Astrocyte (in vitro differentiated cells and primary cell): Measurements from ENCODE around the gene AP1M1. TPM values are rescaled to one million over a fixed set of nuclear protein-coding genes. Genes with fewer than 3 reads are reported as not detected.

Experiments
- DNase-seq: peaks from one replicate; pipeline ENCODE4 v3.0.0-alpha.2; 2010; ENCODE audit warnings: low read depth
- FAIRE-seq: peaks from 2 replicates; lab custom pipeline; 2011; peaks lifted over from hg19 to GRCh38; lab: Jason Lieb, UNC
- H2AFZ ChIP-seq: 2 replicates; pipeline ENCODE4 v1.6.0; 2012; ENCODE audit warnings: low read depth, low read length, inconsistent platforms
- H3K27ac ChIP-seq: 2 replicates; pipeline ENCODE4 v1.5.1; 2011; ENCODE audit warnings: low read depth, low read length, inconsistent platforms
- H3K27me3 ChIP-seq: 2 replicates; pipeline ENCODE4 v1.6.0; 2011; ENCODE audit warnings: low read length, inconsistent platforms; ENCODE audit not compliant: insufficient read depth
- H3K36me3 ChIP-seq: 2 replicates; pipeline ENCODE4 v1.5.1; 2011; ENCODE audit warnings: low read length, inconsistent platforms; ENCODE audit not compliant: insufficient read depth
- H3K4me1 ChIP-seq: 2 replicates; pipeline ENCODE4 v1.5.1; 2011; ENCODE audit warnings: low read length, inconsistent platforms; ENCODE audit not compliant: insufficient read depth
- H3K4me2 ChIP-seq: 2 replicates; pipeline ENCODE4 v1.6.0; 2012; ENCODE audit warnings: low read length, inconsistent platforms
- H3K4me3 ChIP-seq: 2 replicates; pipeline ENCODE4 v1.5.1; 2011; ENCODE audit warnings: low read depth, mild to moderate bottlenecking, low read length, inconsistent platforms; ENCODE audit not compliant: insufficient read depth
- H3K79me2 ChIP-seq: 2 replicates; pipeline ENCODE4 v1.6.0; 2012; ENCODE audit warnings: mild to moderate bottlenecking, low read length, inconsistent platforms; ENCODE audit not compliant: insufficient read depth
- H3K9ac ChIP-seq: 2 replicates; pipeline ENCODE4 v1.6.0; 2012; ENCODE audit warnings: mild to moderate bottlenecking, low read length, inconsistent platforms
- H3K9me3 ChIP-seq: 2 replicates; pipeline ENCODE4 v1.5.1; 2012; ENCODE audit warnings: low read depth, mild to moderate bottlenecking, low read length, inconsistent platforms; ENCODE audit not compliant: insufficient read depth
- H4K20me1 ChIP-seq: 2 replicates; pipeline ENCODE4 v1.6.0; 2012; ENCODE audit warnings: low read length, inconsistent platforms; ENCODE audit not compliant: insufficient read depth
- H3K27ac Mint-ChIP-seq: one replicate; pipeline ENCODE4 v1.8.0; 2021; ENCODE audit warnings: mild to moderate bottlenecking, mixed read lengths; ENCODE audit not compliant: unreplicated experiment
- H3K27me3 Mint-ChIP-seq: one replicate; pipeline ENCODE4 v1.8.0; 2021; ENCODE audit warnings: low read depth, mixed read lengths; ENCODE audit not compliant: unreplicated experiment
- H3K36me3 Mint-ChIP-seq: one replicate; pipeline ENCODE4 v1.8.0; 2021; ENCODE audit warnings: low read depth, mixed read lengths; ENCODE audit not compliant: unreplicated experiment
- H3K4me1 Mint-ChIP-seq: one replicate; pipeline ENCODE4 v1.8.0; 2021; ENCODE audit warnings: low read depth, mixed read lengths; ENCODE audit not compliant: unreplicated experiment
- H3K4me3 Mint-ChIP-seq: one replicate; pipeline ENCODE4 v1.8.0; 2021; ENCODE audit warnings: mild to moderate bottlenecking, moderate library complexity, mixed read lengths; ENCODE audit not compliant: unreplicated experiment
- H3K9me3 Mint-ChIP-seq: one replicate; pipeline ENCODE4 v1.8.0; 2021; ENCODE audit warnings: mild to moderate bottlenecking, mixed read lengths; ENCODE audit not compliant: unreplicated experiment
- EZH2 ChIP-seq: IDR thresholded peaks from 2 replicates; pipeline ENCODE4 v1.6.1; 2012; ENCODE audit warnings: mild to moderate bottlenecking, low read length, inconsistent platforms; ENCODE audit not compliant: insufficient read depth
- total RNA-seq: library from RNA; stranded (reverse); gene quantifications from 2 replicates; pipeline ENCODE4 v1.2.1, GENCODE V29; 2021
- TF ChIP-seq, protein P1 (sequence below): IDR thresholded peaks from 2 replicates; pipeline ENCODE4 v1.5.1; 2011; ENCODE audit warnings: low read depth, mild to moderate bottlenecking, inconsistent platforms, low read length, moderate library complexity; ENCODE audit not compliant: insufficient read depth

Gene AP1M1
- total RNA-seq, 1 donor from 2014 or later = 87.6 TPM

DNA sequence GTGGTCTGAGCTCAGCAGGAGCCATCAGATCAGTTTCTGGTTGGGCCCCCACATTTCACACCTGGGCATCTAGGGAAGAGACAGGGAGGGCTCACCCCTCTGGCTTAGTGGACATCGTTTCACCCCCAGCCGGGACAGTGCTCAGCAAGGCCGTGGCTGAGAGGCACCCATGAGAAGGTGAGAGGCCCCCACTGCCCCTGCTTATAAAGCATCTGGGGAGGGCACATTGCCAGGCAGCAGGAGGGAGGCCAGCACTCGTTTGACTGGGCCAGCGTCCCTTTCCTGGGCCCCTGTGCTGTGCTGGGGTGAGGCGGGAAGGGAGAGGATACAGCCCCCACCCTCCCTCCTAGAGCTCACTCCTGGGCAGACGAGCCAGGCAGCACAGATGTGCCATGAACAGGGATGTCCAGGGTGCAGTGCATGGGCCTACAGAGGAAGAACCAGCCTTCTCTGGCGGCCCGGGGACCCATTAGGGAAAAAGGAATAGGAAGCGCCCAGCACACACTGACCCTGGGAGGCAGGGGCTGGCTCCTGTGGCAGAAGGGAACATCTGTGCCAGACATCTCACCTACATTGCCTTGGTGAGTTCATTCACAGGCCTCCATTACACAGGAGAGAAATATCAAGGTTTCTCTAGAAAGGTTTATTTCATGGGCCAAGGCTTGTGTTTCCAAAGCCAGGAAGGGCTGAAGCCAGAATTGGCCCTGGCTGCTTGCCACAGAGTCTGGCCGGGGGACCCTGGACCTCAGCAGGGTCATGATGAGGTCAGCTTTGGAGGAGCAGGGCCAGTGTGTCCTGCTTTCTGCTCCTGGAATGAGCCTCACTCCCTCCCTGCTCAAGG is 7.7 kb downstream of the AP1M1 start:
- Mint-ChIP-seq H3K27me3 (no peaks in the 10 kb centered on the region), H3K9me3 (no peaks in the 10 kb centered on the region), H3K4me3 (no peak overlapping the region), H3K36me3 (peaks cover 27% of the 10 kb centered on the region), H3K27ac (no peak overlapping the region), H3K4me1 (peaks cover 11% of the 10 kb centered on the region)
- peaks cover 45% of the 10 kb centered on the region for H3K79me2 ChIP-seq
- peaks cover 61% of the 10 kb centered on the region for H4K20me1 ChIP-seq
- H3K4me3 ChIP-seq = no peak overlapping the region
- H3K4me2 ChIP-seq = no peak overlapping the region
- peaks cover 38% of the 10 kb centered on the region for H3K36me3 ChIP-seq
- H3K9ac ChIP-seq = no peak overlapping the region
- no peaks in the 10 kb centered on the region for H3K4me1 ChIP-seq
- H3K27ac ChIP-seq = no peak overlapping the region
- H3K9me3 ChIP-seq = no peaks in the 10 kb centered on the region
- no peak for TF ChIP-seq EZH2
- TF ChIP-seq, protein P1, sequence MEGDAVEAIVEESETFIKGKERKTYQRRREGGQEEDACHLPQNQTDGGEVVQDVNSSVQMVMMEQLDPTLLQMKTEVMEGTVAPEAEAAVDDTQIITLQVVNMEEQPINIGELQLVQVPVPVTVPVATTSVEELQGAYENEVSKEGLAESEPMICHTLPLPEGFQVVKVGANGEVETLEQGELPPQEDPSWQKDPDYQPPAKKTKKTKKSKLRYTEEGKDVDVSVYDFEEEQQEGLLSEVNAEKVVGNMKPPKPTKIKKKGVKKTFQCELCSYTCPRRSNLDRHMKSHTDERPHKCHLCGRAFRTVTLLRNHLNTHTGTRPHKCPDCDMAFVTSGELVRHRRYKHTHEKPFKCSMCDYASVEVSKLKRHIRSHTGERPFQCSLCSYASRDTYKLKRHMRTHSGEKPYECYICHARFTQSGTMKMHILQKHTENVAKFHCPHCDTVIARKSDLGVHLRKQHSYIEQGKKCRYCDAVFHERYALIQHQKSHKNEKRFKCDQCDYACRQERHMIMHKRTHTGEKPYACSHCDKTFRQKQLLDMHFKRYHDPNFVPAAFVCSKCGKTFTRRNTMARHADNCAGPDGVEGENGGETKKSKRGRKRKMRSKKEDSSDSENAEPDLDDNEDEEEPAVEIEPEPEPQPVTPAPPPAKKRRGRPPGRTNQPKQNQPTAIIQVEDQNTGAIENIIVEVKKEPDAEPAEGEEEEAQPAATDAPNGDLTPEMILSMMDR = no peak
- FAIRE-seq (no peak), DNase-seq (no peak)
- no peaks in the 10 kb centered on the region for H3K27me3 ChIP-seq
- no peak overlapping the region for H2AFZ ChIP-seq

DNA sequence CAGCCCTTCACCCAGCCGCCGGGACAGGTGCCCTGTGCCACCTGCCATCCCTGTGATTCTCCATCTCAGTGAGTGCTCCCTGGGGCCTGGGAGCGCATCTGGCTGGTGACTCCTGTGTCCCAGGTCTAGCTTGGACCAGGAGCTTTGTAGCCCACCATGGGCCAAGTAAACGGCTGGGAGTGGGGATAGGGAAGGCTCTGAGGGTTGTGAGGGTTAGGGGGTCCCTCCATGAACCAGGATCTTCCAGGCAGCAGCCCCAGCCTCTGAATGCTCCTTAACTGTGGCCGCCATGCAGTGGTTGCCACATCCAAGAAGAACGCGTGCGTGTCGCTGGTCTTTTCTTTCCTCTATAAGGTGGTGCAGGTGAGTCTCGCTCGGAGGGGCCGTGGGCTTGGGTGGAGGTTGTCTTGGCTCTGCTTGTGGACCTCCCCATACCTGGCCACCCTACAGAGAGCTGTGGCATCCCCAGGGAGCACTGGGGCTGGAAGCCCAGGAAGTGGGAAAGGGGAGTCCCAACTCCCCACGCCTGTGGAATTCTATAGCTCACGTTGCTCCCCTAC is 8.4 kb downstream of the AP1M1 start:
- no peaks in the 10 kb centered on the region for H3K9me3 Mint-ChIP-seq
- peaks cover 8% of the 10 kb centered on the region for H3K4me1 Mint-ChIP-seq
- FAIRE-seq (no peak), DNase-seq (no peak)
- Histone ChIP-seq H3K27ac (no peak overlapping the region), H3K36me3 (peaks cover 41% of the 10 kb centered on the region), H3K27me3 (no peaks in the 10 kb centered on the region), H3K4me2 (no peak overlapping the region), H3K4me1 (no peaks in the 10 kb centered on the region), H4K20me1 (peaks cover 61% of the 10 kb centered on the region), H3K4me3 (no peak overlapping the region), H3K9ac (no peak overlapping the region), H2AFZ (no peak overlapping the region), H3K79me2 (peaks cover 39% of the 10 kb centered on the region), H3K9me3 (no peaks in the 10 kb centered on the region)
- no peaks in the 10 kb centered on the region for H3K27me3 Mint-ChIP-seq
- peaks cover 31% of the 10 kb centered on the region for H3K36me3 Mint-ChIP-seq
- no peak overlapping the region for H3K27ac Mint-ChIP-seq
- TF ChIP-seq, protein P1 = no peak
- no peak for TF ChIP-seq EZH2
- no peak overlapping the region for H3K4me3 Mint-ChIP-seq

DNA sequence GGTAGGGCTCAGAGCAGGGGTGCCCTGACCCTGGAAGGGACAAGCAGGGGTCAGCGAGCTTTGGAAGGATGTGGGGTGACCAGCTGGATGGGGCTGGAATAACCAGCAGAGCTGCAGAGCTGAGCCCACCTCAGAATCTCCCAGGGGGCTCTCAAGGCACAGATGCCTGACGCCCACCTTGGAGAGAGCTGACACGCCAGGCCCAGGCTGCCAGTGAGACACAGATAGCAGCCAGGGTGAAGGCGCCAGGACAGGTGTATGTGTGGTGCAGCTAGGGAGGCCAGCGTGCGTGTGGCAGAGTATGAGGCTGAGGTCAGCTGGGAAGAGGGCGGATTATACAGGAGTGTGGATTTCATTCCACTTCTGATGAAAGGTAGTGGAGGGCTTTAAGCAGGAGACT is 8.9 kb downstream of the AP1M1 start:
- TF ChIP-seq, protein P1 = no peak
- TF ChIP-seq EZH2 = no peak
- DNase-seq (no peak), FAIRE-seq (no peak)
- no peaks in the 10 kb centered on the region for H3K9me3 Mint-ChIP-seq
- H4K20me1 ChIP-seq = peaks cover 64% of the 10 kb centered on the region
- H3K9ac ChIP-seq = no peak overlapping the region
- no peak overlapping the region for H2AFZ ChIP-seq
- no peaks in the 10 kb centered on the region for H3K27me3 Mint-ChIP-seq
- no peak overlapping the region for H3K27ac Mint-ChIP-seq
- peaks cover 41% of the 10 kb centered on the region for H3K36me3 ChIP-seq
- H3K4me3 ChIP-seq = no peak overlapping the region
- H3K4me1 ChIP-seq = no peaks in the 10 kb centered on the region
- peaks cover 8% of the 10 kb centered on the region for H3K4me1 Mint-ChIP-seq
- H3K27me3 ChIP-seq = no peaks in the 10 kb centered on the region
- H3K27ac ChIP-seq = no peak overlapping the region
- peaks cover 36% of the 10 kb centered on the region for H3K36me3 Mint-ChIP-seq
- peaks cover 36% of the 10 kb centered on the region for H3K79me2 ChIP-seq
- H3K4me2 ChIP-seq = no peak overlapping the region
- H3K4me3 Mint-ChIP-seq = peak overlapping the region; percentile 58
- no peaks in the 10 kb centered on the region for H3K9me3 ChIP-seq
